Astrocyte (in vitro differentiated cells and primary cell): ENCODE data around the gene NEK9.

ENCODE experiments used
- EZH2 ChIP-seq: IDR thresholded peaks from 2 replicates; pipeline ENCODE4 v1.6.1; 2012; ENCODE audit warnings: mild to moderate bottlenecking, low read length, inconsistent platforms; ENCODE audit not compliant: insufficient read depth
- TF ChIP-seq, protein P1 (sequence below): IDR thresholded peaks from 2 replicates; pipeline ENCODE4 v1.5.1; 2011; ENCODE audit warnings: low read depth, mild to moderate bottlenecking, inconsistent platforms, low read length, moderate library complexity; ENCODE audit not compliant: insufficient read depth

DNA sequence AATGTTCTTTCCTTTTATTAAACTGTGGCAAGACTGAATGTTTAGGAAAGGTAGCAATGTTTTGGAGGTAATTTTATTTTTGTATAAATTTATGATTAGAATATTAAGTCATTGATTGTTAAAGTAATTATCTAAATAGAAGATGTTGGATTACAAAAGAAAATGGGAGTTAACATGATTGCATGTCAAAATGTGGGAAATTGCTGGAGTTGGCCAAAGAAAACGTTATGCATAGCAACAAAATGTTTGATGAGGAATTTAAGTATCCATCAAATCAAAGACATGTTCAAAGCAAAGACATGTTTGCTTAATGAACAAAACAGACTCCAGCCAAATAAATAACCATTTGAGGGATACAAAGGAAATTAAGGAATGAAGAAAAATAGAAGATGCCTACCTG is 72.4 kb downstream of the NEK9 start:
- TF ChIP-seq EZH2, result no peak
- TF ChIP-seq, protein P1, sequence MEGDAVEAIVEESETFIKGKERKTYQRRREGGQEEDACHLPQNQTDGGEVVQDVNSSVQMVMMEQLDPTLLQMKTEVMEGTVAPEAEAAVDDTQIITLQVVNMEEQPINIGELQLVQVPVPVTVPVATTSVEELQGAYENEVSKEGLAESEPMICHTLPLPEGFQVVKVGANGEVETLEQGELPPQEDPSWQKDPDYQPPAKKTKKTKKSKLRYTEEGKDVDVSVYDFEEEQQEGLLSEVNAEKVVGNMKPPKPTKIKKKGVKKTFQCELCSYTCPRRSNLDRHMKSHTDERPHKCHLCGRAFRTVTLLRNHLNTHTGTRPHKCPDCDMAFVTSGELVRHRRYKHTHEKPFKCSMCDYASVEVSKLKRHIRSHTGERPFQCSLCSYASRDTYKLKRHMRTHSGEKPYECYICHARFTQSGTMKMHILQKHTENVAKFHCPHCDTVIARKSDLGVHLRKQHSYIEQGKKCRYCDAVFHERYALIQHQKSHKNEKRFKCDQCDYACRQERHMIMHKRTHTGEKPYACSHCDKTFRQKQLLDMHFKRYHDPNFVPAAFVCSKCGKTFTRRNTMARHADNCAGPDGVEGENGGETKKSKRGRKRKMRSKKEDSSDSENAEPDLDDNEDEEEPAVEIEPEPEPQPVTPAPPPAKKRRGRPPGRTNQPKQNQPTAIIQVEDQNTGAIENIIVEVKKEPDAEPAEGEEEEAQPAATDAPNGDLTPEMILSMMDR, result no peak
